H1 (cell line): Measurements from ENCODE around the gene SLC35E4. TPM values are rescaled to one million over a fixed set of nuclear protein-coding genes. Genes with fewer than 3 reads are reported as not detected.

ENCODE experiments used
- BRCA1 ChIP-seq: IDR thresholded peaks from 2 replicates; pipeline ENCODE4 v1.6.1; 2012; ENCODE audit warnings: low read depth, low read length, improper control_type of control experiment
- CHD1 ChIP-seq: IDR thresholded peaks from 2 replicates; pipeline ENCODE4 v1.6.1; 2012; ENCODE audit warnings: low read depth, low read length, improper control_type of control experiment
- CHD7 ChIP-seq: fragments of 300-600 bp; sonication (generic); IDR thresholded peaks from 2 replicates; pipeline ENCODE4 v1.7.1; 2012; ENCODE audit warnings: low read length, moderate library complexity, mild to moderate bottlenecking, inconsistent platforms; ENCODE audit not compliant: insufficient replicate concordance
- CTBP2 ChIP-seq: IDR thresholded peaks from 2 replicates; pipeline ENCODE4 v1.7.0; 2011; ENCODE audit warnings: borderline replicate concordance, mild to moderate bottlenecking, moderate library complexity, mixed read lengths, low read length; ENCODE audit not compliant: insufficient read depth, insufficient read length
- EZH2 ChIP-seq: fragments of 200-600 bp; sonication (generic); IDR thresholded peaks from 2 replicates; pipeline ENCODE4 v1.7.1; 2012; ENCODE audit warnings: low read depth, mild to moderate bottlenecking, moderate library complexity, low read length, inconsistent platforms; ENCODE audit not compliant: severe bottlenecking
- FOSL1 ChIP-seq: IDR thresholded peaks from 2 replicates; pipeline ENCODE4 v1.6.1; 2011; ENCODE audit warnings: mild to moderate bottlenecking, low read depth, low read length, moderate library complexity; ENCODE audit not compliant: insufficient read depth
- KDM4A ChIP-seq: IDR thresholded peaks from one replicate; pipeline ENCODE4 v1.7.1; 2012; ENCODE audit warnings: low read depth, mild to moderate bottlenecking, moderate library complexity, low read length, inconsistent platforms; ENCODE audit not compliant: severe bottlenecking
- MAFK ChIP-seq: IDR thresholded peaks from 2 replicates; pipeline ENCODE4 v1.6.1; 2012; ENCODE audit warnings: low read depth, mild to moderate bottlenecking, improper control_type of control experiment, low read length
- RXRA ChIP-seq: IDR thresholded peaks from 2 replicates; pipeline ENCODE4 v1.6.1; 2011; ENCODE audit warnings: low read depth, mild to moderate bottlenecking, low read length, moderate library complexity; ENCODE audit not compliant: insufficient read depth
- SP1 ChIP-seq: IDR thresholded peaks from 2 replicates; pipeline ENCODE4 v1.6.1; 2011; ENCODE audit warnings: low read depth, low read length
- SRF ChIP-seq: IDR thresholded peaks from 2 replicates; pipeline ENCODE4 v1.6.1; 2011; ENCODE audit warnings: mild to moderate bottlenecking, low read depth, low read length, moderate library complexity
- TCF12 ChIP-seq: IDR thresholded peaks from 2 replicates; pipeline ENCODE4 v1.6.1; 2011; ENCODE audit warnings: low read depth, mild to moderate bottlenecking, low read length
- YY1 ChIP-seq: IDR thresholded peaks from 2 replicates; pipeline ENCODE4 v1.6.1; 2011; ENCODE audit warnings: low read depth, mild to moderate bottlenecking, low read length
- polyA plus RNA-seq, 7 experiments: library from polyadenylated mRNA; depleted of rRNA in 3 of 7; stranded (reverse) in 5 of 7; unstranded in 2 of 7; fragments of >200 nt in 5 of 7; fragments of 200-250 nt in 2 of 7; gene quantifications; 1 replicate in 5 of 7; 2 replicates in 1 of 7; 4 replicates in 1 of 7; pipeline versions ENCODE4 v1.2.1 to v1.2.3, GENCODE V29; 2011 to 2013; ENCODE audit warnings: missing spikeins in 2 of 7, mixed read lengths in 2 of 7
- total RNA-seq: library from RNA; stranded (reverse); fragmentation: NEBNext Ultra II Directional; extraction: Animal tissue kit (Norgen Biotek cat#: 25700); gene quantifications from 2 replicates; pipeline ENCODE4 v1.2.1, GENCODE V29; 2021

The SLC35E4 gene
- total and polyA plus RNA-seq, 2 of the 8 experiments (the other 6 are each of a cell fraction or from before 2014, with no cell fraction given): 5.1 to 5.6 TPM

- TF ChIP-seq CHD7 (no peak), RXRA (no peak), MAFK (no peak), SRF (no peak), BRCA1 (no peak), CHD1 (no peak), CTBP2 (no peak), TCF12 (no peak), FOSL1 (no peak), YY1 (no peak), EZH2 (no peak), SP1 (no peak), KDM4A (no peak)
Measured at GRCh38 chr22:30598986-30599385, 36.6 kb upstream of the SLC35E4 start (continued).
